ENCODE results near the gene EPHB2. TPM values are rescaled to one million over a fixed set of nuclear protein-coding genes. Genes with fewer than 3 reads are reported as not detected.
A peak's percentile ranks its signal among the peaks of the same experiment; 100 is the strongest.

EPHB2 gene
- total RNA-seq, 1 experiment from 2014 or later = 18.5 TPM

- TF ChIP-seq, protein P1, sequence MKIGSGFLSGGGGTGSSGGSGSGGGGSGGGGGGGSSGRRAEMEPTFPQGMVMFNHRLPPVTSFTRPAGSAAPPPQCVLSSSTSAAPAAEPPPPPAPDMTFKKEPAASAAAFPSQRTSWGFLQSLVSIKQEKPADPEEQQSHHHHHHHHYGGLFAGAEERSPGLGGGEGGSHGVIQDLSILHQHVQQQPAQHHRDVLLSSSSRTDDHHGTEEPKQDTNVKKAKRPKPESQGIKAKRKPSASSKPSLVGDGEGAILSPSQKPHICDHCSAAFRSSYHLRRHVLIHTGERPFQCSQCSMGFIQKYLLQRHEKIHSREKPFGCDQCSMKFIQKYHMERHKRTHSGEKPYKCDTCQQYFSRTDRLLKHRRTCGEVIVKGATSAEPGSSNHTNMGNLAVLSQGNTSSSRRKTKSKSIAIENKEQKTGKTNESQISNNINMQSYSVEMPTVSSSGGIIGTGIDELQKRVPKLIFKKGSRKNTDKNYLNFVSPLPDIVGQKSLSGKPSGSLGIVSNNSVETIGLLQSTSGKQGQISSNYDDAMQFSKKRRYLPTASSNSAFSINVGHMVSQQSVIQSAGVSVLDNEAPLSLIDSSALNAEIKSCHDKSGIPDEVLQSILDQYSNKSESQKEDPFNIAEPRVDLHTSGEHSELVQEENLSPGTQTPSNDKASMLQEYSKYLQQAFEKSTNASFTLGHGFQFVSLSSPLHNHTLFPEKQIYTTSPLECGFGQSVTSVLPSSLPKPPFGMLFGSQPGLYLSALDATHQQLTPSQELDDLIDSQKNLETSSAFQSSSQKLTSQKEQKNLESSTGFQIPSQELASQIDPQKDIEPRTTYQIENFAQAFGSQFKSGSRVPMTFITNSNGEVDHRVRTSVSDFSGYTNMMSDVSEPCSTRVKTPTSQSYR (CRISPR knock-in tag; IDR thresholded peaks at IDR 0.05) = no peak
- TF ChIP-seq TEAD1 (CRISPR knock-in tag; IDR thresholded peaks at IDR 0.05) = no peak
These were observed 90.7 kb downstream of the EPHB2 start (continued) for GRCh38 chr1:22801347-22801746.

GRCh38 chr1:22801761-22802160, 91.1 kb downstream of the EPHB2 start:
- Mint-ChIP-seq H3K27me3 (ENCODE audit: low read depth) (no peaks in the 10 kb centered on the region; the same call in 1 of the 2 replicates), H3K36me3 (no peaks in the 10 kb centered on the region), H3K9me3 (no peaks in the 10 kb centered on the region), H3K4me1 (peaks cover 33% of the 10 kb centered on the region), H3K4me3 (no peak overlapping the region), H3K27ac (no peak overlapping the region)
- CTCF ChIA-PET = interaction anchor here (0.6 to 1.0 kb wide), 2 partner anchors 9 to 14 kb away, joined by 3 read pairs; no protein-coding TSS in a partner anchor
- TF ChIP-seq E2F5 (CRISPR knock-in tag; IDR thresholded peaks at IDR 0.05) = 0 out of 2 replicates have a peak, but pooled peaks have one; percentile 21
- TF ChIP-seq, protein P2, sequence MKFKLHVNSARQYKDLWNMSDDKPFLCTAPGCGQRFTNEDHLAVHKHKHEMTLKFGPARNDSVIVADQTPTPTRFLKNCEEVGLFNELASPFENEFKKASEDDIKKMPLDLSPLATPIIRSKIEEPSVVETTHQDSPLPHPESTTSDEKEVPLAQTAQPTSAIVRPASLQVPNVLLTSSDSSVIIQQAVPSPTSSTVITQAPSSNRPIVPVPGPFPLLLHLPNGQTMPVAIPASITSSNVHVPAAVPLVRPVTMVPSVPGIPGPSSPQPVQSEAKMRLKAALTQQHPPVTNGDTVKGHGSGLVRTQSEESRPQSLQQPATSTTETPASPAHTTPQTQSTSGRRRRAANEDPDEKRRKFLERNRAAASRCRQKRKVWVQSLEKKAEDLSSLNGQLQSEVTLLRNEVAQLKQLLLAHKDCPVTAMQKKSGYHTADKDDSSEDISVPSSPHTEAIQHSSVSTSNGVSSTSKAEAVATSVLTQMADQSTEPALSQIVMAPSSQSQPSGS (CRISPR knock-in tag; IDR thresholded peaks at IDR 0.05; ENCODE audit: borderline replicate concordance, low read depth) = no peak
- peak; percentile 53 for DNase-seq (ENCODE audit: low spot score)
- ATAC-seq = peak; percentile 69
- POLR2A ChIA-PET = no interaction called here

- no peak overlapping the region for H3K4me3 Mint-ChIP-seq
- ChIA-PET CTCF (interaction anchor here (0.8 to 3.0 kb wide), 3 partner anchors 11 to 94 kb away, joined by 3 to 25 read pairs (median 3); no protein-coding TSS in a partner anchor), POLR2A (no interaction called here)
- H3K9me3 Mint-ChIP-seq = no peaks in the 10 kb centered on the region
- no peaks in the 10 kb centered on the region for H3K36me3 Mint-ChIP-seq
- TF ChIP-seq FOXJ3 (CRISPR knock-in tag; IDR thresholded peaks at IDR 0.05; ENCODE audit: borderline replicate concordance) (no peak), PREB (CRISPR knock-in tag; IDR thresholded peaks at IDR 0.05; ENCODE audit: borderline replicate concordance) (no peak), FOXP4 (CRISPR knock-in tag; IDR thresholded peaks at IDR 0.05) (no peak), ZNF121 (CRISPR knock-in tag; IDR thresholded peaks at IDR 0.05) (peak; percentile 25), CREM (CRISPR knock-in tag; IDR thresholded peaks at IDR 0.05) (no peak), NR3C1 (CRISPR knock-in tag; conservative IDR thresholded peaks at IDR 0.05; ENCODE audit: low read depth) (no peak), ZNF317 (CRISPR knock-in tag; IDR thresholded peaks at IDR 0.05; ENCODE audit: borderline replicate concordance, low read depth) (no peak)
- no peak for DNase-seq (ENCODE audit: low spot score)
- peaks cover 33% of the 10 kb centered on the region for H3K4me1 Mint-ChIP-seq
- H3K27ac Mint-ChIP-seq = no peak overlapping the region
- no peaks in the 10 kb centered on the region for H3K27me3 Mint-ChIP-seq (ENCODE audit: low read depth)
- ATAC-seq = no peak
These were observed 93.2 kb downstream of the EPHB2 start for GRCh38 chr1:22803833-22804232.
